ACC112 (cell line): ENCODE results near the gene KIF22.
"Not testable (repeated sequence)": the region's sequence is repeated elsewhere in the genome, so short reads cannot be mapped to it uniquely, and the experiment has no call there.

Experiments used
- H2AFZ ChIP-seq: fragments of 200-600 bp; sonication (generic); one replicate; pipeline ENCODE4 v1.6.0; 2017; ENCODE audit warnings: antibody characterized with exemption, low read length; ENCODE audit not compliant: unreplicated experiment
- H3K27ac ChIP-seq: fragments of 200-600 bp; sonication (generic); 2 replicates; pipeline ENCODE4 v1.5.1; 2014; ENCODE audit warnings: low read depth, mild to moderate bottlenecking, antibody characterized with exemption, low read length, moderate library complexity
- H3K27me3 ChIP-seq: fragments of 200-600 bp; sonication (generic); 2 replicates; pipeline ENCODE4 v1.6.1; 2014; ENCODE audit warnings: mild to moderate bottlenecking, antibody characterized with exemption, low read length, moderate library complexity, mixed read lengths; ENCODE audit not compliant: insufficient read depth
- H3K36me3 ChIP-seq: fragments of 200-600 bp; sonication (generic); 2 replicates; pipeline ENCODE4 v1.6.1; 2016; ENCODE audit warnings: mild to moderate bottlenecking, antibody characterized with exemption, low read length, moderate library complexity, mixed read lengths; ENCODE audit not compliant: insufficient read depth
- H3K4me1 ChIP-seq: fragments of 200-600 bp; sonication (generic); one replicate; pipeline ENCODE4 v1.6.1; 2016; ENCODE audit warnings: low read length, mixed read lengths; ENCODE audit not compliant: insufficient read depth, unreplicated experiment, control insufficient read depth
- H3K4me3 ChIP-seq: fragments of 200-600 bp; sonication (generic); 2 replicates; pipeline ENCODE4 v1.5.1; 2014; ENCODE audit warnings: mild to moderate bottlenecking, low read depth, low read length
- H3K79me2 ChIP-seq: fragments of 200-600 bp; sonication (generic); one replicate; pipeline ENCODE4 v1.6.0; 2016; ENCODE audit warnings: low read length; ENCODE audit not compliant: control insufficient read depth, unreplicated experiment, insufficient read depth

The KIF22 gene

GRCh38 chr16:29748760-29749149 is 41.8 kb upstream of the KIF22 start:
- H3K4me1 ChIP-seq, H3K36me3 ChIP-seq, H3K27me3 ChIP-seq, H2AFZ ChIP-seq, H3K79me2 ChIP-seq, H3K27ac ChIP-seq, H3K4me3 ChIP-seq: not testable (repeated sequence)

- H3K4me3 ChIP-seq: no peak overlapping the region
- no peak overlapping the region for H2AFZ ChIP-seq
- H3K27ac ChIP-seq: no peak overlapping the region
- H3K27me3 ChIP-seq: no peaks in the 10 kb centered on the region
- H3K79me2 ChIP-seq: no peaks in the 10 kb centered on the region
- H3K36me3 ChIP-seq: no peaks in the 10 kb centered on the region
- H3K4me1 ChIP-seq: no peaks in the 10 kb centered on the region
These were observed 37.0 kb upstream of the KIF22 start for GRCh38 chr16:29753516-29753915.

GRCh38 chr16:29756654-29757053 is 33.9 kb upstream of the KIF22 start:
- no peaks in the 10 kb centered on the region for H3K27me3 ChIP-seq
- no peaks in the 10 kb centered on the region for H3K36me3 ChIP-seq
- no peaks in the 10 kb centered on the region for H3K4me1 ChIP-seq
- H3K4me3 ChIP-seq: no peak overlapping the region
- no peak overlapping the region for H2AFZ ChIP-seq
- no peaks in the 10 kb centered on the region for H3K79me2 ChIP-seq
- no peak overlapping the region for H3K27ac ChIP-seq

- not testable (repeated sequence) for H3K27ac ChIP-seq, H3K27me3 ChIP-seq, H3K79me2 ChIP-seq, H2AFZ ChIP-seq, H3K36me3 ChIP-seq, H3K4me1 ChIP-seq, H3K4me3 ChIP-seq
These were observed 33.5 kb upstream of the KIF22 start for GRCh38 chr16:29757086-29757485.

GRCh38 chr16:29757950-29758466 is 32.5 kb upstream of the KIF22 start:
- no peak overlapping the region for H2AFZ ChIP-seq
- no peaks in the 10 kb centered on the region for H3K4me1 ChIP-seq
- no peak overlapping the region for H3K27ac ChIP-seq
- no peak overlapping the region for H3K4me3 ChIP-seq
- H3K36me3 ChIP-seq: no peaks in the 10 kb centered on the region
- H3K27me3 ChIP-seq: no peaks in the 10 kb centered on the region
- no peaks in the 10 kb centered on the region for H3K79me2 ChIP-seq

GRCh38 chr16:29760567-29761279 is 29.8 kb upstream of the KIF22 start:
- Histone ChIP-seq H3K79me2 (no peaks in the 10 kb centered on the region), H3K4me1 (no peaks in the 10 kb centered on the region), H3K27me3 (no peaks in the 10 kb centered on the region), H3K4me3 (no peak overlapping the region), H2AFZ (no peak overlapping the region), H3K27ac (no peak overlapping the region), H3K36me3 (no peaks in the 10 kb centered on the region)

GRCh38 chr16:29761280-29761651 is 29.3 kb upstream of the KIF22 start:
- not testable (repeated sequence) for H3K27me3 ChIP-seq, H3K4me1 ChIP-seq, H3K27ac ChIP-seq, H2AFZ ChIP-seq, H3K4me3 ChIP-seq, H3K36me3 ChIP-seq, H3K79me2 ChIP-seq

- Histone ChIP-seq H3K27me3 (no peaks in the 10 kb centered on the region), H3K4me1 (no peaks in the 10 kb centered on the region), H3K27ac (no peak overlapping the region)
These were observed 28.7 kb upstream of the KIF22 start for GRCh38 chr16:29761882-29762281.

GRCh38 chr16:29763326-29763725 is 27.2 kb upstream of the KIF22 start:
- Histone ChIP-seq H2AFZ (no peak overlapping the region), H3K36me3 (no peaks in the 10 kb centered on the region), H3K27me3 (no peaks in the 10 kb centered on the region), H3K79me2 (no peaks in the 10 kb centered on the region), H3K27ac (no peak overlapping the region), H3K4me3 (no peak overlapping the region), H3K4me1 (no peaks in the 10 kb centered on the region)

More at GRCh38 chr16:29761882-29762281, 28.7 kb upstream of the KIF22 start:
- Histone ChIP-seq H3K79me2 (no peaks in the 10 kb centered on the region), H3K36me3 (no peaks in the 10 kb centered on the region), H2AFZ (no peak overlapping the region), H3K4me3 (no peak overlapping the region)

GRCh38 chr16:29765167-29766032 is 25.2 kb upstream of the KIF22 start:
- Histone ChIP-seq H3K4me1 (no peaks in the 10 kb centered on the region), H3K27me3 (no peaks in the 10 kb centered on the region), H3K27ac (no peak overlapping the region), H3K4me3 (no peak overlapping the region), H2AFZ (no peak overlapping the region), H3K79me2 (no peaks in the 10 kb centered on the region), H3K36me3 (no peaks in the 10 kb centered on the region)

- H3K27me3 ChIP-seq: no peaks in the 10 kb centered on the region
- no peaks in the 10 kb centered on the region for H3K36me3 ChIP-seq
- H2AFZ ChIP-seq: no peak overlapping the region
- H3K79me2 ChIP-seq: no peaks in the 10 kb centered on the region
- no peaks in the 10 kb centered on the region for H3K4me1 ChIP-seq
- no peak overlapping the region for H3K4me3 ChIP-seq
- no peak overlapping the region for H3K27ac ChIP-seq
These were observed 24.0 kb upstream of the KIF22 start for GRCh38 chr16:29766571-29766970.
